HUES48 (cell line): Measurements from ENCODE around the gene JUND.

ENCODE experiments used
- H3K27ac ChIP-seq: one replicate; pipeline ENCODE4 v1.7.0; 2013; ENCODE audit warnings: low read depth, low read length, inconsistent platforms
- H3K27me3 ChIP-seq: 2 replicates; pipeline ENCODE4 v1.6.1; 2013; ENCODE audit warnings: mild to moderate bottlenecking, low read length; ENCODE audit not compliant: control insufficient read depth, insufficient read depth
- H3K36me3 ChIP-seq: 2 replicates; pipeline ENCODE4 v1.6.1; 2013; ENCODE audit warnings: low read length; ENCODE audit not compliant: control insufficient read depth, insufficient read depth
- H3K4me1 ChIP-seq: 2 replicates; pipeline ENCODE4 v1.6.1; 2013; ENCODE audit warnings: mild to moderate bottlenecking, low read length; ENCODE audit not compliant: control insufficient read depth, insufficient read depth
- H3K4me3 ChIP-seq: 2 replicates; pipeline ENCODE4 v1.5.1; 2013; ENCODE audit warnings: mild to moderate bottlenecking, low read depth, low read length
- H3K9ac ChIP-seq: 2 replicates; pipeline ENCODE4 v1.6.1; 2013; ENCODE audit warnings: mild to moderate bottlenecking, low read depth, low read length, moderate library complexity
- H3K9me3 ChIP-seq: 2 replicates; pipeline ENCODE4 v1.6.1; 2013; ENCODE audit warnings: low read length; ENCODE audit not compliant: control insufficient read depth, insufficient read depth

Gene JUND

DNA sequence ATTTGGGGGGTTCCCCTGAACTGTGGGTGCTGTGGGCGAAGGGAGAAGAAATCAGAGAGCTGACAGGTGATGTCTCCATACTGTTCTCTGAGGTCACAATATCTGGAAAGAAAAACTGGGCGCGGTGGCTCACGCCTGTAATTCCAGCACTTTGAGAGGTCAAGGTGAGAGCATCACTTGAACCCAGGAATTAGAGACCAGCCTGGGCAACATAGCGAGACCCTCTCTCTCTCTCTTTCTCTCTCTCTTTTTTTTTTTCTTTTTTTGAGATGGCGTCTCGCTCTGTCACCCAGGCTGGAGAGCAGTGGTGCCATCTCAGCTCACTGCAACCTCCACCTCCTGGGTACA lies 29.1 kb downstream of the JUND start:
- H3K27me3 ChIP-seq = peaks cover 7% of the 10 kb centered on the region; the same call in 1 of the 2 replicates
- H3K4me3 ChIP-seq = no peak overlapping the region
- no peaks in the 10 kb centered on the region for H3K36me3 ChIP-seq
- no peak overlapping the region for H3K27ac ChIP-seq
- H3K9me3 ChIP-seq = no peaks in the 10 kb centered on the region
- peaks cover 6% of the 10 kb centered on the region for H3K4me1 ChIP-seq
- no peak overlapping the region for H3K9ac ChIP-seq

DNA sequence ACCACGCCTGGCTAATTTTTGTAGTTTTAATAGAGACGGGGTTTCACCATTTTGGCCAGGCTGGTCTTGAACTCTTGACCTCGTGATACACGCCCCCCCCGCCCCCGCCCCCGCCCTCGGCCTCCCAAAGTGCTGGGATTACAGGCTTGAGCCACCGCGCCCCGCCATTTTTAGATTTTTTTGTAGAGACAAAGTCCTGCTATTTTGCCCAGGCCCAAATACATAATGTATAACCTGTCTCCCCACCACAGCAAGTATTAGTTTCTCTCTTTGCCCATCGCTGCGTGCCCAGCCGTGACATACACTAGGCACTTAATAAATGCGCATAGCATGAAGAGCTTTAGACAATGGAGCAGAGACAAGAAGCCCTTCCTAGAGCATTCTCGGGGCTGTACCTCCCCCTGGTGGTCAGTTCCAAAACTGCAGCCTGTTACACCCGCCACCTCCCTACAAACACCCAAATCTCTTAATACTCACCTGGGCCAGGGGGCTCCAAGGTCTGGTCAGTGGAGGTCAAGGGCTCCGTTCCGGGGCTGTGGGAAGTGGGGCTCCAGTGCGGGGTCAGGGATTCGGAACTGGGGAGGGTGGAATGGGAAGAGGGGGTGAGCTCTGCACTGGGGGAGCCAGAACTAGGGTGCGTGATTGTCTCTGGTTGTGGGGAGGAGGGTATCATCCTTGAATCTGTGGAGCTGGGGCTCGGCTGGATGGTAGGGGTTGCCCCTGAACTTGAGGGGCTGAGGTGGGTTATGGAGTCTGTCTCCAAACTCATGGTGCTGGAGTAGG lies 29.6 kb downstream of the JUND start:
- Histone ChIP-seq H3K4me3 (no peak overlapping the region), H3K27ac (no peak overlapping the region), H3K9ac (no peak overlapping the region), H3K36me3 (no peaks in the 10 kb centered on the region), H3K4me1 (peaks cover 6% of the 10 kb centered on the region), H3K9me3 (no peaks in the 10 kb centered on the region), H3K27me3 (peaks cover 7% of the 10 kb centered on the region; the same call in 1 of the 2 replicates)

DNA sequence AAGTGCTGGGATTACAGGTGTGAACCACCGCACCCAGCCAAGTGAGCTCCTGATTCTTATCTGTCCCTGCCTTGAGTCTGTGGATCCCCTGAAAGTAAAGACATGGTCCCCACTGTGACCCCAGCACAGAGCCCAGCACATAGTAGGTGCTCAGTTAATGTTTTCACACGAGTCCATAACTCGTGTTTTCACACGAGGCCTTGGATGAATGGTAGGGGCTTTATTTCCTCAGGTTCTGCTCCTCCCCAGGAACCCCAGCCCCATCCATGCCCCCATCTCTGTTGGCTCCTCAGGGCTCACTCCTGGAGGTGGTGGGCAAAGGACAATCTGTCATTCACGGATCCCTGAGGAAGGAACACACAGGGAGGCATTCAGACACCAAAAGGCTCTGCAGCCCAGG lies 31.6 kb downstream of the JUND start:
- H3K27ac ChIP-seq = no peak overlapping the region
- no peaks in the 10 kb centered on the region for H3K36me3 ChIP-seq
- H3K4me3 ChIP-seq = no peak overlapping the region
- H3K27me3 ChIP-seq = peaks cover 7% of the 10 kb centered on the region; the same call in 1 of the 2 replicates
- peaks cover 3% of the 10 kb centered on the region for H3K4me1 ChIP-seq
- H3K9me3 ChIP-seq = no peaks in the 10 kb centered on the region
- no peak overlapping the region for H3K9ac ChIP-seq

DNA sequence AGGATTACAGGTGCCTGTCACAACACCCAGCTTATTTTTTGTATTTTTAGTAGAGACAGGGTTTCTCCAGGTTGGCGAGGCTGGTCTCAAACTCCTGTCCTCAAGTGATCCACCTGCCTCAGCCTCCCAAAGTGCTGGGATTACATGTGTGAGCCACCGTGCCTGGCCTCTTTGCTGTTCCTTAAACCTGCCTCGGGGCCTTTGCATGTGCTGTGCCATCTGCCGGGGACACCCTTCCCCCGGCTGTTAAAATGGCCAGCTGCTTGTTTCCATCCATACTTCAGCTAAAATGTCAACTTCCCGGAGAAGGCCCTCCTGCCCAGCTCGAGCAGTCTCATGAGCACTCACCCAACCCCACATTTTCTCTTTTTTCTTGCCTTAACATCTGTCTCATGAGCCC lies 36.1 kb downstream of the JUND start:
- no peaks in the 10 kb centered on the region for H3K36me3 ChIP-seq
- H3K9ac ChIP-seq = no peak overlapping the region
- H3K27me3 ChIP-seq = no peaks in the 10 kb centered on the region
- H3K9me3 ChIP-seq = no peaks in the 10 kb centered on the region
- no peaks in the 10 kb centered on the region; the same call in 1 of the 2 replicates for H3K4me1 ChIP-seq
- no peak overlapping the region for H3K27ac ChIP-seq
- no peak overlapping the region for H3K4me3 ChIP-seq

DNA sequence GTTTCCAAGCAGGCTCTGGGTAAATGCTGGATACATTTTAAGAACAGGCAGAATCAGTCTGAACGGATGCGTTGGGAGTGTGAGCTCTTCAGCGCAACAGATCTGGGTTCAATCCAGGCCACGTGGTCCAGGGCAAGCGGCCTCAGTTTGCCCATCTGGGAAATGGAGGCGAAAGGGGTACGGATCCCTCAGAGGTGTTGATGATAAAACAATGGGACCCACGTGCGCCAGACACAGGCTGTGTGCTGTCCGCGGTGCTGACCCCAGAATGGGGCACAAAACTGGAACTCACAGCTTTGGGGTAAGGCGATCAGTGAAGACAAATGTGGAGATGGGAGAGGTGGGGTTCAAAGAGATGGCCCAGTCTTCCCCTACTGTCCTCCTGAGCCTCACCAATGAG lies 42.1 kb downstream of the JUND start:
- no peak overlapping the region for H3K27ac ChIP-seq
- no peak overlapping the region for H3K9ac ChIP-seq
- no peaks in the 10 kb centered on the region for H3K9me3 ChIP-seq
- no peaks in the 10 kb centered on the region for H3K27me3 ChIP-seq
- no peaks in the 10 kb centered on the region for H3K4me1 ChIP-seq
- H3K36me3 ChIP-seq = no peaks in the 10 kb centered on the region
- H3K4me3 ChIP-seq = no peak overlapping the region

DNA sequence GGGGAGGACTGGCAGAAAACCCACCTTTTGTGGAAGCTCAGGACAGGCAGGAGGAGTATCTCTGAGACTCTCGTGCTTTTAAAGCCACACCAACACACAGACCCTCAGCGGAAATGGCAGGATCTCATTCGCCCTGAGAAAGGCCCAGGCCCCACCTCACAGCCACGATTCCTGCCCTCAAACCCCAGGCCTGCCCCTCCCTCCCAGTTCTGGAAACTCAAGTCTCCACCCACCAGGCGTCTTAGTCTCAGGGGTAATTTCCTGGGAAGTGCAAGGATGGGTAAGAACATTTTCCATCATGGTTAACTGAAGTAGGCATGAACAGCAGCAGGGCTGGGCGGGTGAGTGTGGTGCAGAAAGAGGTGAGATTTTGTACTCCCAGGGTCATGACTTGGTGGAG lies 47.2 kb downstream of the JUND start:
- Histone ChIP-seq H3K27me3 (no peaks in the 10 kb centered on the region), H3K36me3 (no peaks in the 10 kb centered on the region), H3K9me3 (no peaks in the 10 kb centered on the region), H3K4me1 (peaks cover 20% of the 10 kb centered on the region), H3K4me3 (no peak overlapping the region), H3K9ac (no peak overlapping the region), H3K27ac (no peak overlapping the region)

DNA sequence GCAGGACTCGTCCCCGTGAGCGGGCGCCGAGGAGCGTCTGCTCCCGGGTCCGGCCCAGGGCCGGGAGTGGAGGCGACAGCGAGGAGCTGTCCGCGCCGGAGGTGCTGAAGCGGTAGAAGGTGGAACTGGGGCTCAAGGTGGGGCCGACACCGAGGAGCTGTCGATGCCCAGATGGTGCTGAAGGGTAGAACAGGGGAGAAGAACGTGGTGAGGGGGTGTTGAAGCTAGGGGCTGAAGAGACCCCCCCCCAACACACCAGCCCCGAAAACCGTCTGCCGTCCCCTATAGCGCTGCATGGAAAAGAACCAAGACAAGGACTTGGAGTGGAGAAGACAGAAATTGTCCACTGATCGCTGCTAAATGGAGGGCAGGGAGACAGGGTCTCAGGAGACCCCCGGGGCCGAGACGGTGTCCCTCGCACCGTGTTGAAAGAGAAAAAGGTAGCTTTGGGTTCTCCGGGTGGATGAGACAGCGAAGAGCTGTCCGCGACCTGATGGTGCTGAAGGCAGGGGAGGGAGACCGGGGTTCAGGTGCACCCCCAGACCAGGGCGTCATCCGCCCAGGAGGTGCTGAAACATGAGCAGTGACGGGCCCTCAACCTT lies 48.1 kb downstream of the JUND start:
- Histone ChIP-seq H3K4me3 (peak overlapping the region; percentile 55), H3K4me1 (peaks cover 20% of the 10 kb centered on the region), H3K27me3 (no peaks in the 10 kb centered on the region), H3K9ac (no peak overlapping the region), H3K36me3 (no peaks in the 10 kb centered on the region), H3K27ac (peak overlapping the region; percentile 81), H3K9me3 (no peaks in the 10 kb centered on the region)

DNA sequence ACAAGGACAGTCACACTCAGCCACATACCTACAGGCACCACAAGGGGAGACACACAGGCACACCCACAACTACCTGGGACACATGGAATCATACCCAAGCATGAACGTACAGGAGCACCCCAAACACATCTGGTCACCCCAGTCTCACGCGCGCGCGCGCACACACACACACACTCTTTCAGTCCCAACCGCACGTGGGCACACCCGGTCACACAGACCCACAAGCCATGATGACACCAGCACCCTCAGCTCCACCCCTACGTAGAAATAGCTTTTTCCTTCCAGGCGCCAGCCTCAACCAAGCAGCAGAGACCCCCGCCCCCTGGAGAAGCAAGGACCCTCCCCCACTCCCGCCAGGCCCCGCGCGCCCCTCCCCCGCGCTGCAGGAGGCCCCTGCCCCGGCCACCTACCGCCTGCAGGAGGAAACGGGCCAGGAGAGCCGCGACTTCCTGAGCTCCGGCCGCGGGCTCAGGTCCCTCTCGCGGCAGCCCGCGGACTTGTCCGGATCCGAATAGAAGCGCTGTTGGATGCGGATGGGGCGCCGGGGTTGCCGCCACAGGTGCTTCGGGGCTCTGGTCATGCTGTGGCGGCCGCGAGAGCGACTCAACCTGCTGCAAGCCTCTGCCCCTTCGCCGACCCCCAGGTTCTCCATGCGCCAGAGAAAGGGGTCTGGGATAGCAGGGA lies 48.7 kb downstream of the JUND start:
- Histone ChIP-seq H3K36me3 (no peaks in the 10 kb centered on the region), H3K27me3 (no peaks in the 10 kb centered on the region), H3K4me1 (peaks cover 20% of the 10 kb centered on the region), H3K27ac (peak overlapping the region; percentile 81), H3K9ac (peak overlapping the region; percentile 44; the same call in 1 of the 2 replicates), H3K9me3 (no peaks in the 10 kb centered on the region), H3K4me3 (peak overlapping the region; percentile 64)

DNA sequence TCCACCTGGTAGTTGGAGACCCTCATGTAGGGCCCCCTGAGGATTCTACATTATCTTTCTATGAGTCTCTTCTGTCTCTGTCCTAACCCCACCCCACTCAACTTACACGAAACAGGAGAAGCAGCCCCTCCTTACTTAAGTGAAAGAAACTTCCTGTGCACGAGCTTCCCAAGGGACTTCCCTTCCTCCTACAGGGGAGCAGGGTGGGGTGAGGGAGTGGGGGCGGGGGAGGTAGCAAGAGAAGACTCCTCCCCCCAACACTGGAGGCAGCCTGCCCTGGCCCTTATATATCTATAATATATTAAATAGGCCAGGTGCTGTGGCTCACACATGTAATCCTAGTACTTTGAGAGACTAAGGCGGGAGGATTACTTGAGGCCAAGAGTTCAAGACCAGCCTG lies 49.6 kb downstream of the JUND start:
- no peaks in the 10 kb centered on the region for H3K9me3 ChIP-seq
- peak overlapping the region; percentile 71 for H3K27ac ChIP-seq

DNA sequence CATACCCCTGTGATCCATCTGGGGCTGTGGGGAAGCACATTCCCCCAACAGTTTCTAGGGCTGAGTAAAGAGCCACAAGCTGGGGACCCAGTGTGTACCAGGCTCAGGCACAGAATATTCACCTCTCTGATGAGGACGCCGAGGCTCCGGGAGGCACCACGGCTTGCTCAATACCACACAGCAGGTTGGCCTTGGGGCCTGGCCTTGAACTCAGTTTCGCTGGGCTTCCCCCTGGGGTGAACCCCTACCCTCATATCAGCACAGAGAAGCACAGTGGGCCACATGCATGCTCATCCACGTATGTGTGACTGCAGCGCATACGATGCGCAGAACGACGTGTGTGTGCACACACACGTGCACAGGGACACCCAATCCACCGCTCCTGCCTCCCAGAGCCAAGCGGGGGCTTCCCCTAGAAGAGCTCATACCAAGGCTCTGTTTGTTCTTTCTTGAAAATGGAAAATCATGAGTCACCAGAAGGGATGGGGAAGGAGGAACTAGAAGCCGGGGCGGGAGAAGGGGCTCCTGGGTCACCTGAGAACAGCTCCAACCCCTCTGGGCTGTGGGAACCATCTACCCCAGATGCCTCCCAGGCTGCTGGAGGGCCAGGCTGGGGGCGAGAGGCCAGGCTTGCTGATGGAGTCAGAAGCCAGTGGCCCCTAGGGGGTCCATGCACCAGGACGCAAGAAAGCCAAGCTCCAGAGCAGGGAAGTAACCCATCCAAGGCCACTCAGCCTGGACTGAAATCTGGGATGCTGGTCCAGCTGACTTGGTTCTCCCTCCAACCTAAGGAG lies 50.3 kb downstream of the JUND start:
- Histone ChIP-seq H3K36me3 (no peaks in the 10 kb centered on the region), H3K9ac (no peak overlapping the region), H3K27me3 (peaks cover 11% of the 10 kb centered on the region), H3K9me3 (no peaks in the 10 kb centered on the region), H3K4me3 (no peak overlapping the region), H3K4me1 (peaks cover 20% of the 10 kb centered on the region), H3K27ac (peak overlapping the region; percentile 71)

More for the DNA sequence above, 49.6 kb downstream of the JUND start:
- peaks cover 20% of the 10 kb centered on the region for H3K4me1 ChIP-seq
- peaks cover 5% of the 10 kb centered on the region for H3K27me3 ChIP-seq
- H3K36me3 ChIP-seq = no peaks in the 10 kb centered on the region
- no peak overlapping the region for H3K9ac ChIP-seq
- H3K4me3 ChIP-seq = no peak overlapping the region
